Measurements from ENCODE around the gene OR2AG1.
"Not testable (repeated sequence)": the region's sequence is repeated elsewhere in the genome, so short reads cannot be mapped to it uniquely, and the experiment has no call there.

Gene OR2AG1

DNA sequence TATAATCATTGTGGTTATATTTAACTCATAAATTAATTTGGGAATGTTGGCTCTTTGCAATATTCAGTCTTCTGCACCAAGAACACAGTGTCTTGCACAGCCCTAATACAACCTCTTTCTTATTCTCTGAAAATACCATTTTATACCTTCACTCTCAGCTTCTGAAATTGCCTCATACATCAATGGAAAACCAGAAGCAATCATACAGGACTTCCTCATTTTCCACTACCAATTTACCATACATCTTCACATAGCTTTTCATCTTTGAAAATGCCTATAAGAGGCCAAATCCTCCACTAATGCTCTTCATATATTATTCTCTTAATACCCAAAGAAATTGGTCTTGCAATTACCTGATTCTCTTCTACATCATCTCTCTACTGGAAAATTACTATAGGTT, 4.3 kb upstream of the OR2AG1 start:
- ChIA-PET POLR2A (ENCODE audit: low non-redundant PET) (no interaction called here), CTCF (no interaction called here)
- TF ChIP-seq CTCF (conservative IDR thresholded peaks at IDR 0.05; ENCODE audit: low read depth) = no peak
- DNase-seq (ENCODE audit: low spot score) = no peak
- H3K27ac ChIP-seq = no peak overlapping the region

- no peak for DNase-seq (ENCODE audit: low spot score)
- no peak overlapping the region for H3K27ac ChIP-seq
- ChIA-PET POLR2A (ENCODE audit: low non-redundant PET) (no interaction called here), CTCF (interaction anchor here (0.7 kb wide), 1 partner anchor 1177 kb away, joined by 6 read pairs; no protein-coding TSS in a partner anchor)
- TF ChIP-seq CTCF (conservative IDR thresholded peaks at IDR 0.05; ENCODE audit: low read depth) = no peak
These were observed 2.0 kb upstream of the OR2AG1 start for GRCh38 chr11:6780829-6781228.

DNA sequence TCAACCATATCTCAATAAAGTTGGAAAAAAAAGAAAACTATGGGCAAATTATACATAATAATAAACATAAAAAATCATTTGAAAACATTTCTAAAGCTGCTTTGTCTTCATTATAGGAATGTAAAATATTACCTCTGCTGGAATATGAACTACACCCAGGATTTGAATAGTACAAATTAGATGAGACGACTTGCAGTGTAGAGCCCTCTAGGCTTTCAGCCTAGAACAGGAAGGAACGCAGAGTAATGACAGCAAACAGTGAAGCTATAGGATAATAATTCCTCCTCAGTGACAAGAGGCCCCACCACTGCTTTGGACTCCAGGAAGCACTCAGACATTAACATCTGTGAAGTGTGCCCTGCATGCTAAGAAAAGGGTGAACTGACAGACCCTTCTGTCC, 7.7 kb downstream of the OR2AG1 start:
- CTCF ChIA-PET = interaction anchor here (0.6 kb wide), 1 partner anchor 107 kb away, joined by 4 read pairs; the partner anchor contains the start of gene MRPL17
- POLR2A ChIA-PET (ENCODE audit: low non-redundant PET) = no interaction called here
- H3K27ac ChIP-seq = no peak overlapping the region
- TF ChIP-seq CTCF (conservative IDR thresholded peaks at IDR 0.05; ENCODE audit: low read depth) = no peak
- DNase-seq (ENCODE audit: low spot score) = no peak

- H3K27ac ChIP-seq = no peak overlapping the region
- POLR2A ChIA-PET (ENCODE audit: low non-redundant PET) = no interaction called here
- no peak for DNase-seq (ENCODE audit: low spot score)
- TF ChIP-seq CTCF (conservative IDR thresholded peaks at IDR 0.05; ENCODE audit: low read depth) = no peak
- CTCF ChIA-PET = no interaction called here
These were observed 11.8 kb downstream of the OR2AG1 start for GRCh38 chr11:6794639-6795038.

DNA sequence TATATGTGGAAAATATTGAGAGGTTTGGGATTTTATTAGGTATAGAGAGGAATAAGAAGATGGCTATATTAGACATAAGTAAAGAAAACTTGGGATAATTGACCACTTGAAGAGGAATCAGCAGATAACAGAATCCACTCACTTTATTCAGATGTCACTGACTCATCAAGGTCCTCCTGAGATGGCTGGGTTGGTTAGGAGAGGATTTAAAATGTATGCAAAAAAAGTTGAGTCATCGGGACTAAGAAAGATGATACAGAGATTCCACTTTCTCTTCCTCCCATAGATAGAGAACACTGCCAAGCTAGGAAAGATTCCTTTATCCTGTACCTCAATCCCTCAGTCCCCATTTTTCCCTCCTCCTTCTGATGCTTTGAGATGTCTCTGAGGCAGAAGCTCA, 16.6 kb downstream of the OR2AG1 start, which contains the start of gene OR6A2:
TSS of gene OR6A2 (minus strand) at position 288 of the 400 bp plus-strand sequence. CDS start 3,981 bp downstream, outside the sequence.
- POLR2A ChIA-PET (ENCODE audit: low non-redundant PET) = no interaction called here
- CTCF ChIA-PET = interaction anchor here (0.7 kb wide), 1 partner anchor 498 kb away, joined by 4 read pairs; no protein-coding TSS in a partner anchor
- no peak for TF ChIP-seq CTCF (conservative IDR thresholded peaks at IDR 0.05; ENCODE audit: low read depth)
- no peak within 1 kb of the TSS for H3K27ac ChIP-seq
- DNase-seq (ENCODE audit: low spot score) = no peak

DNA sequence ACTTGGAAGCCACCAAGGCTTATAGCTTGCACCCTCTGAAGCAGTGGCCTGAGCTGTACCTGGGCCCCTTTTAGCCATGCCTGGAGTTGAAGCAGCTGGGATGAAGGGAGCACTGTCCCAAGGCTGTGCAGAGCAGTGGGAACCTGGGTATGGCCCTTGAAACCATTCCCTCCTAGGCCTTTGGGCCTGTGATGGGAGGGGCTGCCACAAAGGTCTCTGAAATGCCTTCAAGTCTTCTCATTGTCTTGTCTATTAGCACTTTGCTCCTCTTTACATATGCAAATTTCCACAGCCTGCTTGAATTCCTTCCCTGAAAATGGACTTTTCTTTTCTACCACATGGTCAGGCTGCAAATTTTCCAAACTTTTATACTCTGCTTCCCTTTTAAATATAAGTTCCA, 18.3 kb downstream of the OR2AG1 start:
- H3K27ac ChIP-seq; DNase-seq (ENCODE audit: low spot score); POLR2A ChIA-PET (ENCODE audit: low non-redundant PET): not testable (repeated sequence)
- CTCF ChIA-PET = interaction anchor here (0.6 kb wide), 1 partner anchor 49 kb away, joined by 4 read pairs; no protein-coding TSS in a partner anchor

DNA sequence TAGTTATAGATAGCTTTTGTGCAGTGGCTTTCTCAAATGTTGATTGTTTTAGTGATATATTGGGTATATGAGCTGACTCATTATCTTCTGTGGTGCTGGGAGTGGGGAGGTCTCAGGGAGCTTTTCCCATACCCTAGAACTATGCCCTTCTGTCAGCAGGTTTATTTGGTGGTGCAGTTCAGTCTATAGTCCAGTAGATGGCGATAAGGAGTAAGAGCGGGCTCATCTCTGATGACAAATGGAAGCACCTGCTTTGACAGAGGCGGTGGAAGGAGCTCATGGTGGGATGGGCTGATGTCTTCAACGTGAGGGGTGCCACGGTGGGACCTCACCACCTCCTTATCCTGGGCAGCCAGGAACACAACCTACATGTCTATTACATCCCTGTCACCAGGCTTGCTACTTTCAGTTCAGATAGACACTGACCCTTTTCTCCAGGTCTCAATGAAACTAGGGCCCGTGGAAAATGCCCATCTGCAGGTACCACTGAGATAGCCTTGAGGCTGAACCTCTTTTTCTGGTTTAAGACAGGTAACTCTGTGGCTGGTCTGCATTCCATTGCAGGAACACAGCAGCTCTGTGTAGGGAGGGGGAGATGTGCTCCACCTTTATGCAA, 29.7 kb downstream of the OR2AG1 start:
- H3K27ac ChIP-seq = no peak overlapping the region
- CTCF ChIA-PET = interaction anchor here (0.5 to 2.8 kb wide), 12 partner anchors 12 to 1728 kb away, joined by 3 to 13 read pairs (median 3); no protein-coding TSS in a partner anchor
- peak; percentile 90 for TF ChIP-seq CTCF (conservative IDR thresholded peaks at IDR 0.05; ENCODE audit: low read depth)
- POLR2A ChIA-PET (ENCODE audit: low non-redundant PET) = no interaction called here
- DNase-seq (ENCODE audit: low spot score) = peak; percentile 32

All from RWPE1 (cell line).